Karpas-422 (cell line): Measurements from ENCODE around the gene CLCN2. TPM values are rescaled to one million over a fixed set of nuclear protein-coding genes. Genes with fewer than 3 reads are reported as not detected.

Experiments
- DNase-seq: peaks from one replicate; pipeline ENCODE4 v3.0.0-alpha.2; 2015
- H2AFZ ChIP-seq: fragments of 200-600 bp; sonication (generic); 2 replicates; pipeline ENCODE4 v1.6.1; 2014; ENCODE audit warnings: antibody characterized with exemption, low read length, mixed read lengths
- H3K27ac ChIP-seq: fragments of 200-600 bp; sonication (generic); 2 replicates; pipeline ENCODE4 v1.5.1; 2014; ENCODE audit warnings: mild to moderate bottlenecking, low read length, moderate library complexity
- H3K27me3 ChIP-seq: fragments of 200-600 bp; sonication (generic); 2 replicates; pipeline ENCODE4 v1.6.1; 2014; ENCODE audit warnings: low read length, mixed read lengths
- H3K36me3 ChIP-seq: fragments of 200-600 bp; sonication (generic); 2 replicates; pipeline ENCODE4 v1.6.1; 2014; ENCODE audit warnings: low read length, mixed read lengths; ENCODE audit not compliant: insufficient read depth
- H3K4me1 ChIP-seq: fragments of 200-600 bp; sonication (generic); 2 replicates; pipeline ENCODE4 v1.6.1; 2014; ENCODE audit warnings: mild to moderate bottlenecking, low read length, mixed read lengths
- H3K4me2 ChIP-seq: fragments of 200-600 bp; sonication (generic); 2 replicates; pipeline ENCODE4 v1.6.1; 2014; ENCODE audit warnings: low read length, low read depth, mild to moderate bottlenecking; ENCODE audit not compliant: poor library complexity, severe bottlenecking
- H3K4me3 ChIP-seq: fragments of 200-600 bp; sonication (generic); 2 replicates; pipeline ENCODE4 v1.5.1; 2014; ENCODE audit warnings: mild to moderate bottlenecking, antibody characterized with exemption, low read length, mixed read lengths
- H3K79me2 ChIP-seq: fragments of 200-600 bp; sonication (generic); 2 replicates; pipeline ENCODE4 v1.6.1; 2014; ENCODE audit warnings: mild to moderate bottlenecking, low read length, mixed read lengths
- H3K9ac ChIP-seq: fragments of 200-600 bp; sonication (generic); 2 replicates; pipeline ENCODE4 v1.6.0; 2014; ENCODE audit warnings: low read length
- H3K9me2 ChIP-seq: fragments of 200-600 bp; sonication (generic), shearing (Covaris generic); replicated peaks from 2 replicates; pipeline ENCODE4 v1.6.0; 2014; ENCODE audit warnings: mild to moderate bottlenecking, low read length, moderate library complexity; ENCODE audit not compliant: insufficient read depth
- H3K9me3 ChIP-seq: fragments of 300-700, 200-600 bp; sonication (generic); 2 replicates; pipeline ENCODE4 v1.6.1; 2014; ENCODE audit warnings: low read length, mixed read lengths
- H4K20me1 ChIP-seq: fragments of 200-600 bp; sonication (generic); 2 replicates; pipeline ENCODE4 v1.6.1; 2014; ENCODE audit warnings: mild to moderate bottlenecking, antibody characterized with exemption, low read length, low read depth; ENCODE audit not compliant: insufficient read depth
- total RNA-seq: library from RNA; depleted of rRNA; stranded (reverse); fragments of >200 nt; shearing (Covaris generic); gene quantifications from 2 replicates; pipeline ENCODE4 v1.2.3, GENCODE V29; 2014; ENCODE audit warnings: low replicate concordance

Gene CLCN2
- total RNA-seq, 1 experiment from 2014 or later = 4.4 TPM

DNA sequence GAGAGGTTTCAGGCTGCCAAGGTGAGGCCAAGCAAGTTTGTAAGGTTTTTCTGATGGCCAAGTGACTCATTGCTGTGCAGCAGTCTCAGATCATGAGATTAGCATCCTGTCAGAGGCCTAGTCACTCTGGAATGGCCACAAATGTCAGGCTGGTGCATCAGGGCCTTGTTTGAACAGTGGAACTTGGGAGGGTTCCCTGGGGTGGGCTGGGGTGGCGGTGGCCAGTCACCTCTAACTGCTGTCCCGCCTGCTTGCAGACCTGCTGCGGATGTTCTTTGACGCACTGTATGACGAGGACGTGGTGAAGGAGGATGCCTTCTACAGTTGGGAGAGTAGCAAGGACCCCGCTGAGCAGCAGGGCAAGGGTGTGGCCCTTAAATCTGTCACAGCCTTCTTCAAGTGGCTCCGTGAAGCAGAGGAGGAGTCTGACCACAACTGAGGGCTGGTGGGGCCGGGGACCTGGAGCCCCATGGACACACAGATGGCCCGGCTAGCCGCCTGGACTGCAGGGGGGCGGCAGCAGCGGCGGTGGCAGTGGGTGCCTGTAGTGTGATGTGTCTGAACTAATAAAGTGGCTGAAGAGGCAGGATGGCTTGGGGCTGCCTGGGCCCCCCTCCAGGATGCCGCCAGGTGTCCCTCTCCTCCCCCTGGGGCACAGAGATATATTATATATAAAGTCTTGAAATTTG, 26.8 kb downstream of the CLCN2 start:
- no peak overlapping the region for H3K9ac ChIP-seq
- H3K36me3 ChIP-seq = peaks cover 34% of the 10 kb centered on the region
- DNase-seq = peak; percentile 58
- H3K4me2 ChIP-seq = no peak overlapping the region
- peaks cover 40% of the 10 kb centered on the region for H4K20me1 ChIP-seq
- no peaks in the 10 kb centered on the region for H3K9me2 ChIP-seq
- H3K79me2 ChIP-seq = peaks cover 27% of the 10 kb centered on the region
- peaks cover 25% of the 10 kb centered on the region for H3K4me1 ChIP-seq
- no peak overlapping the region for H2AFZ ChIP-seq
- no peaks in the 10 kb centered on the region for H3K27me3 ChIP-seq
- H3K9me3 ChIP-seq = no peaks in the 10 kb centered on the region
- no peak overlapping the region for H3K4me3 ChIP-seq
- H3K27ac ChIP-seq = peak overlapping the region; percentile 53; the same call in 1 of the 2 replicates

DNA sequence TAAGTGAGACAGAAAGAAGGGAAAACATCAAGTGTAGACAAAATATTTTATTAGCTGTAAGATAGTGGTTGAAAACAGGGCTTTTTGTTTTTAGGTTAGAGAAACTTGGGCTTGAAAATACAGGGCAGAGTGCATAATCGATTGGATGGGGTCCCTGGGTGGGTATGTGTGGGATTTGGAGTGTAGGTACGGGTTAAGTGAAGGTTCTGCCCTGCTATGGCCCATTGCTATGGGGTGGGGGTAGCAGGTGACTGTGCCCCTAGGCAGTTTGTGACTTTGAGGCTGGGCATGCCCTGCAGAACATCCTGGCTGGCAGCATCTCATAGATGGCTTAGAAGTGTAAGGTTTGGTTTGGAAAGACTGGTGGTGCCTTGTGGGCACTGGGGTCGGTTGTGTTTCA, 27.7 kb downstream of the CLCN2 start:
- Histone ChIP-seq H3K4me2 (no peak overlapping the region), H3K4me3 (no peak overlapping the region), H3K27me3 (no peaks in the 10 kb centered on the region), H3K4me1 (peaks cover 25% of the 10 kb centered on the region), H4K20me1 (peaks cover 49% of the 10 kb centered on the region), H3K9me2 (no peaks in the 10 kb centered on the region), H3K36me3 (peaks cover 43% of the 10 kb centered on the region), H2AFZ (no peak overlapping the region), H3K9me3 (no peaks in the 10 kb centered on the region), H3K27ac (no peak overlapping the region), H3K79me2 (peaks cover 26% of the 10 kb centered on the region), H3K9ac (no peak overlapping the region)
- no peak for DNase-seq

DNA sequence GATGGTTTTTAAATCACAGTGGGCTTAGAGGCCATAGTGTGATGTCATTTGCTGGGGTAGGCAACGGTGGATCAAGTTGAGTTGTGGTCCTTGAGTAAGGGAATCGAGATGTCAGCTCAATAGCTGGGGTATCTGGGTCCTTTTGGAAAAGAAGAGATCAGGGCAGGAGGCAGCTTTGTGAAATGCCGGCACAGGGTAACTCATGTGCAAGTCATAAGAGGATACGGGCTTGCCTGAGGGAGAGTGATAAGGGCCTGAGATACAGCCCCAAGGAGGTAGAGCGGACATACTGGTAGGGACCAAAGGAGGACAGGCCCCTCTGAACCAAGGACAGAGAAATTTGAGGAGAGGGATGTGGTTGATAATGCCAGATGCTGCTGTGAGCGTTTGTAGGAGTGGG, 28.2 kb downstream of the CLCN2 start:
- H3K4me3 ChIP-seq = no peak overlapping the region
- peaks cover 54% of the 10 kb centered on the region for H4K20me1 ChIP-seq
- no peaks in the 10 kb centered on the region for H3K9me2 ChIP-seq
- H3K79me2 ChIP-seq = peaks cover 21% of the 10 kb centered on the region
- H3K4me1 ChIP-seq = peaks cover 25% of the 10 kb centered on the region
- DNase-seq = no peak
- no peak overlapping the region for H3K27ac ChIP-seq
- no peak overlapping the region for H3K4me2 ChIP-seq
- no peaks in the 10 kb centered on the region for H3K9me3 ChIP-seq
- H3K36me3 ChIP-seq = peaks cover 48% of the 10 kb centered on the region
- no peaks in the 10 kb centered on the region for H3K27me3 ChIP-seq
- no peak overlapping the region for H2AFZ ChIP-seq
- H3K9ac ChIP-seq = no peak overlapping the region

DNA sequence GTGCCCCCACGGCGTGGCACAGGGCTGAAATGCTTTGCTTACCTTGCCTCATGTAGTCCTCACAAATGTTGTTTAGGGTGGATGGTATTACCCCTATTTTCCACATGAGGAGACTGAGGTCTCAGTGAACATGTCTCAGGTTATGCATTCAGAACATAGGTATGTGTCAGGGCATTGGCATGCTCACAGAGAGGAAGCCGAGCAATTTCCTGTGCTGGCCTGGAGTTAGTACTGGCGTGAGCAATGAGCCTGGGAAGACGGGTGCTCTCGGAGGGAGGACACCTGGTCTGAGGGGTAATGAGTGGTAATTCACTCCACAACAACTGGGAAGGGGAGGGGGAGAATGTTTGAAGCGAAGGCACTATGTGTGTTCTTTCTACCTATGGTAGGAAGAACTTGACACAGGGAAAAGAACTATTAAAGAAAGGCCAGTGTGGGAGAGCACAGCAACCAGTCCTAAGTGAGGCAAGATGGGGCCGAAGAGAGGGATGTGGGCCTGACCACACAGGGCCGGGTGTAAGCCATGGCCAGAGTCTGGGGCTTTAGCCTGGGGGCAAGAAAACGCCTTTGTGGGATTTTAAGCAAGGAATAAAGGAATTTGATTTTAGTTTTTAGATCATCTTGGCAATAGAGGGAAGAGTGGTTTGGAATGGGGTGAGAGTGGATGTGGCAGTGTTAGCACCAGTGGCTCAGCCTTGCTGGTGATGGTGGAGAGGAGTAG, 28.9 kb downstream of the CLCN2 start:
- peaks cover 60% of the 10 kb centered on the region for H4K20me1 ChIP-seq
- H3K4me3 ChIP-seq = no peak overlapping the region
- no peak overlapping the region for H2AFZ ChIP-seq
- peaks cover 23% of the 10 kb centered on the region for H3K4me1 ChIP-seq
- peaks cover 53% of the 10 kb centered on the region for H3K36me3 ChIP-seq
- peaks cover 14% of the 10 kb centered on the region for H3K79me2 ChIP-seq
- no peak overlapping the region for H3K27ac ChIP-seq
- DNase-seq = no peak
- no peak overlapping the region for H3K4me2 ChIP-seq
- H3K9me3 ChIP-seq = no peaks in the 10 kb centered on the region
- no peaks in the 10 kb centered on the region for H3K27me3 ChIP-seq
- H3K9me2 ChIP-seq = no peaks in the 10 kb centered on the region
- no peak overlapping the region for H3K9ac ChIP-seq

DNA sequence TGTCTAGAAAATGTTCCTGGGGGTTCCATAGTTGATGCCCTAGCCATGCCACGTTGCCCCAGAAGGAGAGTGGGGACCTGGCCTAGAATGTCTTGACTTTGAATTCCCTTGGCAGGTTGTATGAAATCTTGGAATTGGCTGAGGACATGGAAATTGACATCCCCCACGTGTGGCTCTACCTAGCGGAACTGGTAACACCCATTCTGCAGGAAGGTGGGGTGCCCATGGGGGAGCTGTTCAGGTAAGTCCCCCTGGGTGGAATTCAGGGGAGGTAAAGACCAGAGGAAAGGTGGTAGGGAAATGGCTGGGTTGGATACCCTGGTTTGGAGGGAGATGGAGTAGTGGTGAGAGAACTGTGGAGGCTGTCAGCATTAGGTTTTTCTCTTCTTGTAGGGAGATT, 32.9 kb downstream of the CLCN2 start:
- Histone ChIP-seq H3K9me3 (no peaks in the 10 kb centered on the region), H3K9ac (no peak overlapping the region), H3K36me3 (peaks cover 87% of the 10 kb centered on the region), H3K27ac (no peak overlapping the region), H3K4me3 (no peak overlapping the region), H3K27me3 (no peaks in the 10 kb centered on the region), H3K4me1 (no peaks in the 10 kb centered on the region; the same call in 1 of the 2 replicates), H3K9me2 (no peaks in the 10 kb centered on the region), H2AFZ (no peak overlapping the region), H3K4me2 (no peak overlapping the region), H4K20me1 (peaks cover 78% of the 10 kb centered on the region), H3K79me2 (peaks cover 19% of the 10 kb centered on the region)
- DNase-seq = no peak

DNA sequence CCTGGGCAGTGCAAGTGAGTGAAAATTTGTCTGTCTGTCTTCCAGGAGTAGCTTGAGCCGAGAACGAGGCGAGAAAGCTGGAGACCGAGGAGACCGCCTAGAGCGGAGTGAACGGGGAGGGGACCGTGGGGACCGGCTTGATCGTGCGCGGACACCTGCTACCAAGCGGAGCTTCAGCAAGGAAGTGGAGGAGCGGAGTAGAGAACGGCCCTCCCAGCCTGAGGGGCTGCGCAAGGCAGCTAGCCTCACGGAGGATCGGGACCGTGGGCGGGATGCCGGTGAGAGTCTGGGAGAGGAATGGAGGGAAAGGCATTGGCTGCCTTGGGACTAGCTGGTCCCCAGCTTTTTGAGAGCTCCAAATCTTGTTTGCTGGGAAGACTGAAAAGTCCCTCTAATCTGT, 34.2 kb downstream of the CLCN2 start:
- H3K79me2 ChIP-seq = peaks cover 27% of the 10 kb centered on the region
- peaks cover 78% of the 10 kb centered on the region for H4K20me1 ChIP-seq

DNA sequence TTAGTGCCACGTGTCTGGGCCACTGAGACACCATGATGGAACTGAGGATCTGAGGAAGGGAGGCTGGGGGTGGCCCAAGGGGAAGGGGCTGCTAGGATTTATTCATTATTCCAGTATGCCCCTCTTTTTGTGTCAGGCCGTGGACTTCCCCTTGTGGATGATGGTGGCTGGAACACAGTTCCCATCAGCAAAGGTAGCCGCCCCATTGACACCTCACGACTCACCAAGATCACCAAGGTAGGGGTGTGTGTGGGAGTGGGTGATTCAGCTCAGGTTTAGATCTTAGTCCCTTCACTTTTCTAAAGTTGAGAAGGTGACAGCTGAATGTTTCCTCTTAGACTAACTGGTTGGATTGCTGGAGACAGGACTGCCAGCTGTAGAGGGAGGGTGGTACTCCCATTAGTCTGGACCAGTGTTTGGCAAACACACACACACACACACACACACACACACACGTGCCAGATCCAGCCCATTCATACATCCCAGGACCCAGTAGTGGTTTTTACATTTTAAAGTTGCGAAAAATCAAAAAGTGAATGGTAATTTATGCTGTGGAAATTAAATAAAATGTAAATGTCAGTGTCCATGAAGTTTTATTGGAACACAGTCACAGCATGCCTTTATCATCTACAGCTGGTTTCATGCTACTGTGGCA, 35.6 kb downstream of the CLCN2 start:
- H3K4me3 ChIP-seq = no peak overlapping the region
- no peak overlapping the region for H2AFZ ChIP-seq
- DNase-seq = no peak
- H3K9ac ChIP-seq = no peak overlapping the region
- H3K9me3 ChIP-seq = no peaks in the 10 kb centered on the region
- no peaks in the 10 kb centered on the region for H3K4me1 ChIP-seq
- no peak overlapping the region for H3K4me2 ChIP-seq
- no peak overlapping the region for H3K27ac ChIP-seq
- peaks cover 92% of the 10 kb centered on the region for H3K36me3 ChIP-seq
- H3K9me2 ChIP-seq = no peaks in the 10 kb centered on the region
- peaks cover 83% of the 10 kb centered on the region for H4K20me1 ChIP-seq
- no peaks in the 10 kb centered on the region for H3K27me3 ChIP-seq
- H3K79me2 ChIP-seq = peaks cover 40% of the 10 kb centered on the region

More for the DNA sequence above, 34.2 kb downstream of the CLCN2 start:
- H3K9ac ChIP-seq = no peak overlapping the region
- no peaks in the 10 kb centered on the region for H3K9me2 ChIP-seq
- H3K4me2 ChIP-seq = no peak overlapping the region
- no peak for DNase-seq
- H3K27ac ChIP-seq = no peak overlapping the region
- H2AFZ ChIP-seq = no peak overlapping the region
- no peaks in the 10 kb centered on the region for H3K9me3 ChIP-seq
- H3K36me3 ChIP-seq = peaks cover 91% of the 10 kb centered on the region
- no peaks in the 10 kb centered on the region for H3K4me1 ChIP-seq
- no peak overlapping the region for H3K4me3 ChIP-seq
- no peaks in the 10 kb centered on the region for H3K27me3 ChIP-seq

DNA sequence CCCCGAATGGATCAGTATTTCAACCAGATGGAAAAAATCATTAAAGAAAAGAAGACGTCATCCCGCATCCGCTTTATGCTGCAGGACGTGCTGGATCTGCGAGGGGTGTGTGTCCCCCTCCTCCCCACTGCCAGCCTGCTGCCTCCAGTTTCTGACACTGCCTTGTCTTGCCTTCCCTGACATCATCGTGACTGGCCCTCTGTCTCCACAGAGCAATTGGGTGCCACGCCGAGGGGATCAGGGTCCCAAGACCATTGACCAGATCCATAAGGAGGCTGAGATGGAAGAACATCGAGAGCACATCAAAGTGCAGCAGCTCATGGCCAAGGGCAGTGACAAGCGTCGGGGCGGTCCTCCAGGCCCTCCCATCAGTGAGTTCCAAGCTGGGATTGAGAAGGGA, 36.1 kb downstream of the CLCN2 start:
- no peak overlapping the region for H3K27ac ChIP-seq
- H3K4me2 ChIP-seq = no peak overlapping the region
- peaks cover 88% of the 10 kb centered on the region for H4K20me1 ChIP-seq
- no peaks in the 10 kb centered on the region for H3K27me3 ChIP-seq
- H3K4me1 ChIP-seq = no peaks in the 10 kb centered on the region
- H2AFZ ChIP-seq = no peak overlapping the region
- no peak overlapping the region for H3K4me3 ChIP-seq
- no peaks in the 10 kb centered on the region for H3K9me2 ChIP-seq
- H3K9me3 ChIP-seq = no peaks in the 10 kb centered on the region
- no peak for DNase-seq
- H3K9ac ChIP-seq = no peak overlapping the region
- H3K79me2 ChIP-seq = peaks cover 45% of the 10 kb centered on the region
- peaks cover 95% of the 10 kb centered on the region for H3K36me3 ChIP-seq
